HG03060 (cell line): Measurements from ENCODE around the gene LRP1B.
"Not testable (repeated sequence)": the region's sequence is repeated elsewhere in the genome, so short reads cannot be mapped to it uniquely, and the experiment has no call there.

Source experiments
- ATAC-seq: cut with Tn5 transposase; IDR thresholded peaks from one replicate; pipeline ENCODE4 v1.9.1; 2021; ENCODE audit warnings: low read depth, moderate number of reproducible peaks; ENCODE audit not compliant: unreplicated experiment

Gene LRP1B

GRCh38 chr2:141906678-141907077, 224.1 kb downstream of the LRP1B start:
- ATAC-seq: no peak

DNA sequence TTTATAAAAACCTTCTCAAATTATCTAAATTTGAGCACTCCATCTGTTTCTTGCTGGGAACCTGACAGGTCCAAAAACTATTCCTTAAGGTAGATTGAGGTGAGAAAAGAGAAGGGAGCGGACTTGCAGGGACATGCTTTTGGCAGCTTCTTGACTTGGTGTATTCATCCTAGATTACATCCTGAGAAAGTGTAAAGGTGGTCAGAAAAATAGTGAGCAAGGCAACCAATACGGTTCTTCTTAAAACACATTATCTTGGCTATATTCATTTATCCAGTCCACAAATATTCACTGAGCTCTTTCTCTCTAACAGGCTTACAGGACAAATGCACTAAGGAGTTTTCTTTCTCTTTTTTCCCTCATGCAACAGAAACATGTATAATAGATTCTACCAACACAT, 230.0 kb downstream of the LRP1B start:
- no peak for ATAC-seq

DNA sequence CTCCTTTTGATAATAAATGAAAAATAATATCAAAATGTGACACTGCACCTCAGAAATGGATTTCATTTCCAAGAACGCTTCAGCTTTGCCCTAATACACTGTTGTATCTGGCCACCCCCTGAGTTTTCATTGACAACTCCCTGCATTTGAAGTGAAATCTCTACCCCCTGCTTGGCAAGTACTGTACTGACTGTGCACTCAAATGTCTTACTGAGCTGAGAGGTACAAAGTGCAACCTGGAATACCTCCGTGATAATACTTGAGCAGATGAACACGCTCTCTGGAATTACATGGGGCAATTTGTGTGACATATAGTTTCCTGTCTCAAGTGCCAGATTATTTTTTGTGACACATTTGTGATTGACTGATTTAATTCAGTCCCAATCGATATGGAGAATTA, 231.1 kb downstream of the LRP1B start:
- no peak for ATAC-seq

DNA sequence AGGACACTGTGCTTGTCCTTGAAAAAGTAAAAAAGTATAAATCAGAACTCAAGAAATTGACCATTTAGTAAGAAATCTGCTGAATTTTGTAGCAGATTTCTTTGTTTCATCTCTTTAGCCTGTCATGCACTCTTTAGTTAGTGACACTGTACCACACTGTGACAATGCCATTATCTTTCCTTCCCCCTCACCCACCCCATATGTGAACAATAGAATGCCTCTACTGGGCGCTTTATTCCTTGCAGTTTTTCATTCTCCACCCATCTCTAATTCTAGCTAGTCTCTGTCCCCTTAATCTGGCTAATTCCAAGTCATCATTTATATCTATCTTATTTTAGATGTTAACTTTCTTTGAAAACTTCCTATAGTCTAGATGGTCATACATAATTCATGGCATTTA, 241.0 kb downstream of the LRP1B start:
- ATAC-seq: no peak

- no peak for ATAC-seq
Observed at GRCh38 chr2:141888987-141889555, 241.7 kb downstream of the LRP1B start.

GRCh38 chr2:141887363-141887762, 243.5 kb downstream of the LRP1B start:
- no peak for ATAC-seq

DNA sequence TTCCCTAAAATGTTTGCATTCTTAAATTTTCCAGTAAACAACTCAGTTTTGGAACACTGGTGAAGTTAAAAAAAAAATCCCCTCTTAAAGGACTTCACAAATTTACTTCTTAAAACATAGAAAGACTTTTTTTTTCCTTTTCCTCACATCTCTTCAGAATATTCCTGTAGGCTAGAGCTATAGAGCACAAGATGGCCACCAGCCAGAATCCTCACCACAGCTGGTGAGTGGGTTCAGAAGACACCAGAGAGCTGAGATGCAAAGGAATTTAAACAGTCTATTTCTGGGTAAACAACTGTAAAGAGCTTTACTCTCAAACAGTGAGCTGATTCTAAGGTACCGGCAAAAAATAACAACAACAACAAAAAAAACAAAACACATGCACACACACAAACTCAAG, 252.8 kb downstream of the LRP1B start:
- ATAC-seq: no peak

DNA sequence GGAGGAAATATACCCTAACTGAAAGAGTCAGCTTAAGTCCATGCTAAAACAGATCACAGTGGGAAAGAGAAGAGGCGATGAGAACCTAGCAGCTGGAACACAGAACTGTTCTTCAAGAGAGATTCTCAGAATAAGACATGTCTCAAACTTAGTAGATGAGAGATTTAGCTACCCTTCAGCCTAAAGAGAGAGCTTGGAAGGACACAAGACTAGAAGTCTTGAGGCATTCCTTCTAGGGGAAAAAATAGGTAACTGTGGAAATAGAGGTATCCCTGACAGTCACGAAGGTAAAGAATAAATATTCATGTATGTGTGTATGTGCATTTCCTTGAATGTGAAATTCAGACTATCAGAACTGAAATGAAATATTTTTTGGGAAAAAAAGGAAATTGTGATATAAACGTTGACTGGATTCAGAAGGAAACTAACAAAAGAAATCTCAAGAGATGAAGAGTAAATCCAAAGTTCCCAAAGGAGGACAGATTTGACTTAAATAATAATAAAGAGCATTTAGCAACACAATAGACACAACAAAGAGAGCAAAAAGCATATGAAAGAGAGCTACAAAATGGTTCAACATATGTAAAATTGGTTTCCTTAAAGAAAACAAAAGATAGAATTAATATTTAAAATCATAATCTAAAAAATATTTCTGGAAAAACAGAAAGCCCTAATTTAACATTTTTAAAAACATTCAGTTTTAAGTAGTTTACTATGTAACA, 258.7 kb downstream of the LRP1B start:
- no peak for ATAC-seq

DNA sequence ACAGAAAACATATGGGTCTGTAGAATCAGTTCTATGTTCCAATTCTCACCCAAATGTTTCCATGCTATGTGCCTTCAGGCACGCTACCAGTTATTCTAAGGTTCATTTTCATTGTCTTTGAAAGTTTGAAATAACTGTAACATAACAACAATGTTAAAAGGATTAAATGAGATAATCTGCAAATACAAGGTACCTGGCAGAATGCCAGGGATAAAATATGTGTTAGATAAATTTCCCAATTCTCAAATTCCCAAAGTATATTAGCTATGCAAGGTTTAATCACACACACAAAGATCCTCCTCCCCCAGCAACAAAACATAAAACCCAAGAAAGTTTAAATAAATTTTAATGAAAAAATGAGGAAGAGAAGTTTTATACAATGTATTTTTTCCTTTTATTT, 261.2 kb downstream of the LRP1B start:
- no peak for ATAC-seq

DNA sequence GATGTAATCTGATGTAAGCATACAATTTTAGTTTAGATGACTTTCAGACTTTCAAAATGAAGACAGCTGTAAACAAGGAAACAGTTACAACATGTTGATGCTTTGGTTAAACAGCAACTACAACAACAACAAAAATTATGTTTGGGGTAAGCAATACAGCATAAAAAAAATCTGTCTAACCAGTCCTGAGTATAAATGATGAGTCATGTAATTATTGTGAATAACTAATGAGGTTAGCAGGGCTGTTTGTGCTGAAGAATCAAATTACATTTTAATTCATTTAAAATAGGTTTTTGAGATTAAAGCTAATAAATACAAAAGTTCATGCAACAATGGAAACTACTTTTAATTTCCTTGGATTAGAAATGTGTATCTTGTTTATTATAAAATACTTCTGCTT, 266.9 kb downstream of the LRP1B start:
- ATAC-seq: no peak

- no peak for ATAC-seq
Observed at GRCh38 chr2:141856215-141856919, 274.4 kb downstream of the LRP1B start.

GRCh38 chr2:141848191-141848590, 282.6 kb downstream of the LRP1B start:
- no peak for ATAC-seq

- no peak for ATAC-seq
Observed at GRCh38 chr2:141844231-141844630, 286.6 kb downstream of the LRP1B start.

GRCh38 chr2:141835103-141835502, 295.7 kb downstream of the LRP1B start:
- ATAC-seq: no peak

DNA sequence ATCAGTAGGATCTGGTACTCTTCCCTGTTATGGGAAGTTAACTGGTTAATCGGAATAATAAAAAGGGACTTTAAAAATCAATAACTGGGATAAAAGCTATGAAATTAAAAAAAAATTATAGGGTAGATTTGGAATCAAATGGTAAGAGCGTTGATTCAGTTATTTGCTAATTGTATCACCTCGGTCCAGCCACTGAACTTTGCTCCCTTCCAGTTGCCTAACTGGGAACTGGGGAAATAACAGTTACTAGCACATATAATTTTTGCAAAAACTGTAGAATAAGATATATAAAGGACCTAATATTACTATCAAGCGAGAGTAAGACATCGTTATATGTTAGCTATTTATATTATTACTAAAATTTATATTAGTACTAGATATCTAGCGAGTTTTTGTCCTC, 302.1 kb downstream of the LRP1B start:
- ATAC-seq: no peak

DNA sequence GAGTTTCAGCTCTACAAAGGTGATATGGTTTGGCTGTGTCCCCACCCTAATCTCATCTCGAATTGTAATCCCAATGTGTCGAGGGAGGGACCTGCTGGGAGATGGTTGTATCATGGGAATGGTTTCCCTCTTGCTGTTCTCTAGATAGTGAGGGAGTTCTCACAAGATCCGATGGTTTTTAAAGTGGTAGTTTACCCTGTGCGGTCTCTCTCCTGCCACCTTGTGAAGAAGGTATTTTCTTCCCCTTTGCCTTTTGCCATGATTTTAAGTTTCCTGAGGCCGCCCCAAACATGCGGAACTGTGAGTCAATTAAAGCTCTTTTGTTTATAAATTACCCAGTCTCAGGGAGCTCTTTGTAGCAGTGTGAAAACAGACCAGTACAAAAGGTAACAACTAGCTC, 306.0 kb downstream of the LRP1B start:
- ATAC-seq: no peak

- no peak for ATAC-seq
Observed at GRCh38 chr2:141820893-141821292, 309.9 kb downstream of the LRP1B start.

GRCh38 chr2:141815320-141815719, 315.5 kb downstream of the LRP1B start:
- not testable (repeated sequence) for ATAC-seq

- no peak for ATAC-seq
Observed at GRCh38 chr2:141814150-141814549, 316.7 kb downstream of the LRP1B start.

- no peak for ATAC-seq
Observed at GRCh38 chr2:141810148-141810547, 320.7 kb downstream of the LRP1B start.

DNA sequence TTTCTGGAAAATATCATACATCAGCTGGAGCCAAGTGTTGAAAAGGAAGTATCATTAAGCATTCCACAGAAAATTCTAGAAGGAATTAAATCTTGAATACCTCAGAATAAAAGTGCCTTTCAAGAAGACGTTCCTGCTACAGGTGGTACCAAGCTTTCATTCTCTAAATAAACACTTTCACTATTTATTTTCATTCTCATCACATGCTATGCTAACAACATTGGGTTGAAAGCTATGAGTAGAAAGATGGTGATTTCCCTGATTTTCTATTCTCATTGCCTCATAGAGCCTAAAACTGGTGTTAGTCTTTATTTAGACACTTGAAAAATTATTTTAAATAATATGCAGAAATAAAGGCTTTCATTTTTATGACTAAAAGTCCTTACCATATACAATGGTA, 324.7 kb downstream of the LRP1B start:
- ATAC-seq: no peak

DNA sequence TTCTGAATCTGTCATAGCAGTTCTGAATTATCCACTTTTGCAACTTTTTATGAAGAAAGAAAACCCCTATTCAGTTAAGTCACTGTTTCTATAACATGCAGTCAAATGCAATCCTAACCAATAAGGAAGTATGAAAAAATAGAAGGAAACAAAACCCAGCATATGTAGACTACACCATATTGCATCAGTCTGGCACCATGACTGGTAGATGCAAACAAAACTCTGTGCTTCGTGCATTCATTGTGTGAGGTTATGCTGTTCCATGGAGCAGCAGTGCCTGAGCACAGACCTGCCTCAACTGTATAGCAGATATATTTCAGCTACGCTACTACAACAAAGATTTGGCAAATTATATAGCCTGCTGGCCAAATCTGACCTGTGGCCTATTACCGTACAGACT, 325.5 kb downstream of the LRP1B start:
- no peak for ATAC-seq
